GM12878 (cell line): ENCODE measurements around the gene CDC42EP3. TPM values are rescaled to one million over a fixed set of nuclear protein-coding genes. Genes with fewer than 3 reads are reported as not detected.

Experiments
- ATAC-seq: fragments of 200-7000 bp; cut with Tn5 transposase; 3 replicates; pipeline ENCODE4 v1.9.1; 2020; ENCODE audit warnings: mild to moderate bottlenecking, moderate library complexity
- BruUV-seq: library from RNA; stranded (reverse); fragments of 400-500 nt; replicated peaks from 2 replicates; lab custom pipeline; 2021; lab: Mats Ljungman, UMichigan
- CTCF ChIA-PET: fragments of 300-600 bp; sonication (Branson Sonifier 250); formaldehyde crosslinking; extraction: SDS; loops from one replicate; lab custom pipeline; 2021; ENCODE audit warnings: inconsistent platforms; lab: Yijun Ruan, JAX
- POLR2A ChIA-PET: fragments of 350-600 bp; formaldehyde crosslinking; extraction: SDS; loops from one replicate; lab custom pipeline; 2021; ENCODE audit warnings: inconsistent platforms; lab: Charles Lee
- RAD21 ChIA-PET: fragments of 300-600 bp; sonication (Branson Sonifier 250); formaldehyde crosslinking; loops from one replicate; lab custom pipeline; 2023; ENCODE audit warnings: antibody characterized with exemption; ENCODE audit not compliant: unreplicated experiment; lab: Charles Lee
- SMC1A ChIA-PET: fragments of 300-600 bp; sonication (Branson Sonifier 250); formaldehyde crosslinking; loops from one replicate; lab custom pipeline; 2023; ENCODE audit not compliant: unreplicated experiment, uncharacterized antibody; lab: Charles Lee
- DNase-seq: peaks from one replicate; pipeline ENCODE4 v3.0.0-alpha.2; 2011; ENCODE audit warnings: low read depth, low spot score
- FAIRE-seq: peaks from 3 replicates; lab custom pipeline; 2011; peaks lifted over from hg19 to GRCh38; lab: Jason Lieb, UNC
- H2AFZ ChIP-seq: 2 replicates; pipeline ENCODE4 v1.6.0; 2011; ENCODE audit warnings: low read depth, low read length, control low read depth; ENCODE audit not compliant: control insufficient read depth
- H3K27ac ChIP-seq: 2 replicates; pipeline ENCODE4 v1.5.1; 2011; ENCODE audit warnings: control low read depth; ENCODE audit not compliant: control insufficient read depth, insufficient read depth
- H3K27me3 ChIP-seq, 2 experiments: replicated peaks in 1 of 2; 2 replicates each; pipeline versions ENCODE4 v1.6.0 to v1.6.1; 2011; ENCODE audit warnings: low read length in 1 of 2; ENCODE audit not compliant: control insufficient read depth in 2 of 2, insufficient read depth in 2 of 2
- H3K36me3 ChIP-seq, 2 experiments: 2 replicates each; pipeline ENCODE4 v1.5.1; 2011; ENCODE audit warnings: low read length in 1 of 2; ENCODE audit not compliant: control insufficient read depth in 2 of 2, insufficient read depth in 2 of 2
- H3K4me1 ChIP-seq: 2 replicates; pipeline ENCODE4 v1.6.1; 2011; ENCODE audit warnings: mild to moderate bottlenecking, low read length, moderate library complexity, mixed read lengths; ENCODE audit not compliant: control insufficient read depth, insufficient read depth
- H3K4me2 ChIP-seq: 2 replicates; pipeline ENCODE4 v1.6.0; 2011; ENCODE audit warnings: control low read depth; ENCODE audit not compliant: control insufficient read depth, insufficient read depth
- H3K4me3 ChIP-seq: fragments of 200-600 bp; sonication (generic); 2 replicates; pipeline ENCODE4 v1.5.1; 2016
- H3K79me2 ChIP-seq: 2 replicates; pipeline ENCODE4 v1.6.0; 2011; ENCODE audit warnings: low read length; ENCODE audit not compliant: control insufficient read depth, insufficient read depth
- H3K9ac ChIP-seq: 2 replicates; pipeline ENCODE4 v1.8.0; 2011; ENCODE audit warnings: low read length, control low read depth, mixed read lengths; ENCODE audit not compliant: control insufficient read depth, insufficient read depth
- H3K9me3 ChIP-seq: replicated peaks from 3 replicates; pipeline ENCODE4 v1.5.1; 2011; ENCODE audit warnings: mild to moderate bottlenecking, low read length; ENCODE audit not compliant: control insufficient read depth, insufficient read depth
- H4K20me1 ChIP-seq: 2 replicates; pipeline ENCODE4 v1.6.0; 2011; ENCODE audit not compliant: control insufficient read depth, insufficient read depth
- PRDM15 ChIP-seq: fragments of 450-650 bp; formaldehyde crosslinking; IDR thresholded peaks from 2 replicates; pipeline ENCODE4 v1.4.0; 2020; ENCODE audit warnings: mild to moderate bottlenecking, moderate library complexity
- SKIL ChIP-seq: fragments of 450-650 bp; IDR thresholded peaks from 2 replicates; pipeline ENCODE4 v1.6.1; 2017; ENCODE audit warnings: mild to moderate bottlenecking, low read depth, inconsistent platforms; ENCODE audit not compliant: poor library complexity, severe bottlenecking
- WGBS: methylation state at CpG from one replicate; pipeline ENCODE4 v1.1.6; 2016; ENCODE audit warnings: low lambda C conversion rate; ENCODE audit not compliant: insufficient replicate concordance, insufficient coverage; ENCODE audit errors: missing lambda C conversion rate; 5-methylcytosine and 5-hydroxymethylcytosine counted together
- in situ Hi-C: fragments of 300-500 bp; cut with MboI; formaldehyde crosslinking; loops from 9 replicates; pipeline ENCODE4 v1.14.3; 2018; ENCODE audit warnings: mixed read lengths
- intact Hi-C: fragments of 100-400 bp; cut with micrococcal nuclease; formaldehyde crosslinking; loops from one replicate; pipeline ENCODE4 v1.14.2; 2022; ENCODE audit not compliant: unreplicated experiment
- polyA plus RNA-seq, 11 experiments: library from polyadenylated mRNA; depleted of rRNA in 4 of 11; unstranded in 6 of 11; stranded (reverse) in 5 of 11; fragments of >200 nt; fragmentation: Nextera tagmentation in 4 of 11; fragmentation: Illumina TruSeq in 1 of 11; extraction: Ambion mirVana in 4 of 11; extraction: Trizol in 1 of 11; gene quantifications; 1 replicate in 1 of 11; 2 replicates in 10 of 11; pipeline versions ENCODE4 v1.2.1 to v1.2.3, GENCODE V29; 2011 to 2016; ENCODE audit warnings: inconsistent platforms in 2 of 11, missing spikeins in 2 of 11, low read depth in 1 of 11
- total RNA-seq, 4 experiments: library from RNA; depleted of rRNA in 3 of 4; stranded (reverse); fragments of >200 nt in 3 of 4; fragmentation: Illumina TruSeq in 1 of 4; extraction: Trizol in 1 of 4; gene quantifications; 2 replicates each; pipeline versions ENCODE4 v1.2.1 to v1.2.3, GENCODE V29; 2013 to 2021

CDC42EP3 gene
- total and polyA plus RNA-seq, 10 of the 15 experiments (the other 5 are each of a cell fraction or from before 2014, with no cell fraction given) = 11.8 to 86.9 (median 52.9) TPM

GRCh38 chr2:37672870-37673184 is 1.4 kb upstream of the CDC42EP3 start:
- Histone ChIP-seq H3K4me1 (no peaks in the 10 kb centered on the region; the same call in 1 of the 2 replicates), H2AFZ (peak overlapping the region; percentile 89), H3K4me2 (peak overlapping the region; percentile 93), H4K20me1 (no peaks in the 10 kb centered on the region), H3K79me2 (peaks cover 43% of the 10 kb centered on the region), H3K36me3 (0 out of 4 replicates have a peak, but pooled peaks cover 0 to 2% of the 10 kb centered on the region in 2 experiments), H3K4me3 (peak overlapping the region; percentile 87), H3K9ac (peak overlapping the region; percentile 84)
- CTCF ChIA-PET = interaction anchor here (1.1 to 1.6 kb wide), 4 partner anchors 19 to 257 kb away, joined by 3 to 6 read pairs (median 4); no protein-coding TSS in a partner anchor
- intact Hi-C loops (loop anchor here (5.0 kb wide), 1 partner anchor 219 kb away; no protein-coding TSS in a partner anchor), in situ Hi-C loops (no loop called here)
- no peak for DNase-seq
- RAD21 ChIA-PET = interaction anchor here (0.8 to 7.8 kb wide), 7 partner anchors 15 to 204 kb away, joined by 3 to 122 read pairs (median 8); no protein-coding TSS in a partner anchor
- FAIRE-seq = no peak
- peak; percentile 4 for TF ChIP-seq SKIL
- TF ChIP-seq PRDM15 (CRISPR knock-in tag) = no peak
- TF ChIP-seq, all 136 proteins: peak for 1
- WGBS = 5% methylated on average over 7 of the region's 7 CpGs
- TSS peak; percentile 33 for BruUV-seq
- peak overlapping the region; percentile 77 for H3K27ac ChIP-seq
- POLR2A ChIA-PET = interaction anchor here (1.0 to 9.9 kb wide), 3 partner anchors 17 to 49 kb away, joined by 3 to 171 read pairs (median 52); no protein-coding TSS in a partner anchor
- H3K27me3 ChIP-seq = no peaks in the 10 kb centered on the region
- SMC1A ChIA-PET = interaction anchor here (1.1 to 14.0 kb wide), 5 partner anchors 17 to 258 kb away, joined by 3 to 246 read pairs (median 5); no protein-coding TSS in a partner anchor
- H3K9me3 ChIP-seq = no peaks in the 10 kb centered on the region
- no peak for ATAC-seq
